ENCODE data around the gene VWF.

The VWF gene

DNA sequence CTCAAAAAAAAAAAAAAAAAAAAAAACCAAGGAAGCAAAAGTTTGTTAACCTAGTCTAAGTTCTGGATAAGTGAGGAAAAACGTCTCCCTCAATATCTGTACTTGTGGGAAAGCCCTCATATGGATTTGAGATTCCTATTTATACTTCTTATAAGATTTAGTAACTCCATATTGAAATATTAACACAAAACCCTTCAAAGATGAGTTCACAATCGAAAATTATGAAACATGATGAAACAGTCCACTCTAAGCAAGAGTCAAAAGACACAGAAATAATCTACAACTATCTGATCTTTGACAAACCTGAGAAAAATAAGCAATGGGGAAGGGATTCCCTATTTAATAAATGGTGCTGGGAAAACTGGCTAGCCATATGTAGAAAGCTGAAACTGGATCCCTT is 25.2 kb downstream of the VWF start:
- DNase-seq: no peak

DNA sequence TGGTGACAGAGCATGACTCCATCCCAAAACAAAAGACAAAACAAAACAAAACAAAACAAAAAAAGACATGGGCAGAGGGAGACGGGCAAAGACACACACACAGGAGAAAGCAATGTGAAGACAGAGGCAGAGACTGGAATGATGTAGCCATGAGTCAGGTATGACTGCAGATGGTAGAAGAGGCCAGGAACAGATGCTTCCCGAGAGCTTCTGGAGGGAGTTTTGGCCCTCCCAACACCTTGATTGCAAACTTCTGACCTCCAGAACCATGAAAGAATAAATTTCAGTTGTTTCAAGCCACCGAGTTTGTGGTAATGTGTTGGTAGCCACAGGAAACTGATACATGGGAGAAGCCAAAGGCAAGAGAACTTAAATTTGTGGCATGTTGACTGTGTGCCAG is 27.1 kb downstream of the VWF start:
- DNase-seq: no peak

DNA sequence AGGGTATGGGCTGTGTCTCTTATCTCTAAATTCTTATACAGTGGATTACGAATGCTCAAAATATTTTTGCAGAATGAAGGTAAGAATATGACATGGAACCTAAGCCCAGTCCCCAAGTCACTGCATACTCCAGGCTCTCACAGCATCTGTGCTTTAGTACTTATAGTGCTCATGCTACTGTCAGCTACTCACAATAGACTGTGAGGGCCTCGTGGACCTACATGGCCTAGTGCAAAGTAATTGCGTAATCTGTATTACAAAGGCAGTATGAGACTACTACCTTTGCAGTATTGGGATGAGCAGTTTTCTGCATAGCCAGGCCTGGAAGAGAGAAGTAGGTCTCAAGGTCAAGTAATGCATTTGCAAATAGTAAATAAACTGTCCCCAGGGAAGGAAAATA is 27.9 kb downstream of the VWF start:
- no peak for DNase-seq

GRCh38 chr12:6095269-6095668 is 29.2 kb downstream of the VWF start:
- no peak for DNase-seq

DNA sequence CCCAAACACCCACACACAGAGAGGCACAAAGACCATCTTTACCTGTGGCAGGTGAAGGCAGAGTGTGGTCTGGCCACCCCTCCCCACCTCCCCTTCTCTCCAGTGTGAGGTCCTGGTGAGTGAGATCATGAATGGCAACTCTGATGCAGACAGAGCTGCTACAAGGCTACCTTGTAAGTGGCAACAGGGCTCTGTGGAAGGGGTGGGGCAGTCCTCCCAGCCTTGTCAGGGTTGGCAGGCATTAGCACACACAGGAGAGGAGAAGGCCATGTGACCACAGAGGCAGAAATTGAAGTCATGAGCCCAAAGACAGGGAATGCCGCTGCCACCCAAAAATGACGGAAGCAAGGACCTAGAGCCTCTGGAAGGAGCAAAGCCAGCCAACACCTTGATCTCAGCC is 30.7 kb downstream of the VWF start:
- DNase-seq: no peak

GRCh38 chr12:6092784-6093722 is 31.4 kb downstream of the VWF start:
- DNase-seq: no peak

DNA sequence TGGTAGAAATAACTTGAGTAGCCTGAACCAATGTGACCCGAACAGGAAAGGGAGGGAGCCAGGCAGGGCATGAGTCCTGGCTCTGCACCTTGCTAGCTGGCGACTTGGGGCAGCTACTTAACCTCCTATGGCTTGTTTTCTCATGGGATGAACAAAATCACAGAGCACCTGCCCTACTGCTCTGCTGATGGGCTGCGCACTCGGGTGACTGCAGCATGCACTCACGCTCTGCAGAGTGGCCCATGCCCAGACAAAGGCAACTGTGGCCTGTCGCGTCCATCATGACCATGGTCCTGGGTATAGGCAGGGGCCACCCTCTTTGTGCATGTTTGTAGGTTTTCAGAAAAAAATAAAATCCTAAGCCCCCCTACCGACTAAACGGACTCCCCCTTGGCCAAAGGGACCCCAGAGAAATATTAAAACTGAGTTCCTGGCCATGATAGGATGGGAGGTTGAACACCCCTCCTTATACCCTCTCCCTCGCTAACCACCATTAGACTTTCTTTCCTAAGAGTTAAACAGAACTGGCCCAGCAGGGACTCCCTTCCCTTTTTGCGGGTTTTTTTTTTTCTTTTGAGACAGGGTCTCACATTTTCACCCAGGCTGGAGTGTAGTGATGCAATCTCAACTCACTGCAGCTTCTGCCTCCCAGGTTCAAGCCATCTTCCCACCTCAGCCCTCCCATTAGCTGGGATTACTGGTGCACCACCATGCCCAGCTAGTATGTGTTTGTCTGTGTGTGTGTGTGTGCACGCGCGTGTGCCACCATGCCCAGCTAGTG is 32.5 kb downstream of the VWF start:
- DNase-seq: no peak

DNA sequence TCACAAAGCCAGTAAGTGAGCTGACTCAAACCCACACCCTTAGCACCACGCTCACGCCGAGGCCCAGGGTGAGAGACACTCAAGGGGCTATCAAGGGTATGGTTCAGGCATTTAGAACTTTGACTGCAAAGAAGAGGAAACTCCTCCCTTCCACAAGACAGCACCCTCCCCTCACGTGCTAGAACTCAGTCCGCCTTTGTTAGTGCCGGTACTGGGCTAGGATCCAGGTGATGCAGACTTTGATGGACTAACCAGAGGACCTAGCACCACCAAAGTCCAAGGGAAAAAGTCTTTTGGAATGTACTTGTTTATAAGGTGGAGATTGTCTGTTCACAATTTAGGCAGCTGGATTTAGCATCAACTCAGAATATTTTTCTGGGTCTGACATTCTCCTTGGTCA is 33.7 kb downstream of the VWF start:
- DNase-seq: no peak

DNA sequence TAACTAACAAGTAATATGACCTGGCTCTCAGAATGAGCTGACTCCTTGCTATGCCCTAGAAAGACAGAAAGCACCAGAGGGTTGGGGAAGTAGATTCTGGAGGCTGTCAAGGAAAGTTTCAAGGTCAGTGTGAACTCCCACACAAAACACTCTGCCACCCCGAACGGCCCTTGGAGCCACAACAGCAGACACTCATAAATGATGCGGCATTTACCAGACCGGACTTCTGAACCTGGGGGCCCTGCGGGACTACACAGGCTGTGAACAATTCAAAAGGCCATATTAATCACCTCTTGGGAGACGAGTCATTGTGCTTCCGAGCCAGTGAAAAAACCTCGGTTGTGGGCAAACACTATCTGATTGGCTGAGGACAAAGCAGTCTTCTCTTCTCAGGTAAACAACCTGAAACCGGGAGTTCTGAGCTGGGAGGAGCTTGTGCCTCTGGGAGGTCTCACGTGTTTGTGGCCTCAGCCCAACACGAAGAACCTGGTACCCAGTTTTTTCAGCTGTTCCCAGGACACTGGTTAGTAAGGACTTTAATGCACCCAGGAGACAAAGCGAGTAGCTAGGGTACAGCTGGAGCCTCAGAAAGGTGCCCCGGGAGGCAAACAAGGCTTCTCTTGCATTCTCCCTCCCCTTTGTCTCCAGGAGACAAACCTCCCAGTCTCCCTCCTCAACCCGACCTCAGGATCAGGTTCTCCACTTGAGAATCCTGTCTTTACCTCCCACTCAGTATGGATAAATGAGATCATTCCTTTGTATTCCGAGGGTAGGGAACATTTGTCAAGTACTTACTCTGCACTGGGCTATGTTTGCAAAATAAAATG is 35.3 kb downstream of the VWF start:
- no peak for DNase-seq

DNA sequence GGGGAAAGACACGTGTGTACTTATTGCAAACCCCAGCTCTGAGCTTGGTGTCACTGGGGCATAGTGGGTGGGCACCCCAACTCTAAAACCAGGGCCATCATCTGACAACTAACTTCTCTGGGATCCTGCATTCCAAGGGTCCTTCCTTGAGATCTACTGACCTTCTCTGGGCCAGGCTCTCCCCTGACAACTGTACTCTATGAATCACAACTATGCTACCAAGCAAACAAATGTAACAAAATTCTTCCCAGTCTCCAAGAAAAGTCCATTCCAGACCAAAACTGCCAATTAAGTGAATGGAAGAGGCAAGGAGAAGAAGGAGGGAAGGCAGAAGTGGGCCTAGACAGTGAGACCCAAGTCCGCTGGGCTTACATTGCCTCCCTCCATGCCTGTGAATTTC is 38.2 kb downstream of the VWF start:
- no peak for DNase-seq

GRCh38 chr12:6085841-6086240 is 38.6 kb downstream of the VWF start:
- DNase-seq: no peak

GRCh38 chr12:6084969-6085450 is 39.5 kb downstream of the VWF start:
- no peak for DNase-seq

DNA sequence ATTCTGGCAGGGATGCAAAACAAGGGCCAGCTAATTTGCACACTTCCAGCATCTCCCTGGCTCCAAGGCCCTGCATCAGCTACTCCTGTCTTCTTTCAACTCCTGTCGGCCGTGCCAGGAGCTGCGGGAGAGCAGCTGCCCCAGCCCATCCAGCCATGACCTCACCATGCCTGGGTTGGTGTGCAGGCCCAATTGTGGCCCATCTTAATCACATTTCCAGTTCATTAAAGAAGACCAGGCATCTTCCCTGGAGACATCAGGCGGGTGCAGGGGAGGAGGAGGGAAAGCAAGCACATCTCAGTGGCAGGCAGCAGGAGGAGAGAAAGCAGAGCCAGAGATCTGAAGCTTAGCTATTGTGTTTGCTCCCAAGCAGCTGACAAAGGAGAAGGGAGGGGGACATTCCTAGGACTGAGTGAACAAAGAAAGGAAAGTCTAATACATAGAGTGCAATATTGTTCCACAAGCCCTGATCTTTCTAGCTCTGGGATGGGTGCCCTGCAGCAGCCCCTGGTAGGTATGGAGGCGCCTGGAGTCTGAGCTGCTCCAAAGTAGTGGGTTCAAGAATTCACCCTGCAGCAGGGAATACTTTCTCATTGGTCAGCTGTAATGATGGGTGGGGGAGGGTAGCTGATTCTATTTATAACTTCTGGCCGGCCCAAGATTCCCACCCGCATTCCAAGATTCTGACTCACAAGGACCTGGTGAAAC is 40.1 kb downstream of the VWF start:
- DNase-seq: no peak

GRCh38 chr12:6083601-6084000 is 40.9 kb downstream of the VWF start:
- no peak for DNase-seq

GRCh38 chr12:6082613-6083012 is 41.9 kb downstream of the VWF start:
- DNase-seq: no peak

DNA sequence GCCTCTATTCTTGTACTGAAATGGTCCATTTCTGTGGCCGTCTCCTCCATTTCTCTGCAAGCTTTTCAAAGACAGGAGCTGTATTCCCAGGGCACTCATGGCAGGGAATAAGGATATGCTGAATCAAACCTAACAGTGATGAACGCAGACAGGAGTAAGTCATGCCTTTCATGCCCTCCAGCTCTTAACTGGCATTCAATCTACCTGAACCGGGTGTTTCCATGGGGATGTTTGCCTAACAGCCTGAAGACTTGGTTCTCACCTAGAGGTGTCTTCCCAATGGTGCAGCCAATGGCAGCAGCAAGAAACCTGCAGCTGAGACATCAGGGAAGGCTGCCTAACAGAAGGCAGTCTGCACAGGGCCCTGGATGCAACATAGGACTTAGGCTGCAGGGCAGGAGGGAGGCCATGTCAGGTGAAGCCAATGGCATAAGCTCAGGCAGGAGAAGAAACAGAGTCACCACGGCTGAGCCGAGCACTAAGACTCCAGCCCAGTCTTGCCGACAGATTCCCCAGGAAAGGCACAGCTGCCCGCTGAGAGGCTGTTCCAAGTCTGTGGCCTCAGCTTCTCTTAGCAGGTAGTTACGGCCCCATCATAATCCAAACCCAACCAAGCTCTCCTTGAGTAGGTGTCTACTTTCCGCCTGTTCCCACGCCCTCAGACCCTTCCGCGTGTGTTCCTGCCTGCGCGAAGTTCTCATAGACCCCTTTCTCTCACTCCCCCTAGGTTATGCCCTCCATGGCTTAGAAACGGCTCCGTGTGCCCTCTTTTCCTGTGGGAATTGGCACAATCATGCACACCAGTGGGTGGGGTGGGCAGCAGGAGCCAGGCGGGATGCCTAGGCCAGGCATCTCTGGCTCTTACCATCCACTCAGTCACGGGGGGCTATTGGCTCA is 44.1 kb downstream of the VWF start:
- DNase-seq: no peak

- DNase-seq: no peak
Measured at GRCh38 chr12:6078398-6079096, 45.9 kb downstream of the VWF start.

DNA sequence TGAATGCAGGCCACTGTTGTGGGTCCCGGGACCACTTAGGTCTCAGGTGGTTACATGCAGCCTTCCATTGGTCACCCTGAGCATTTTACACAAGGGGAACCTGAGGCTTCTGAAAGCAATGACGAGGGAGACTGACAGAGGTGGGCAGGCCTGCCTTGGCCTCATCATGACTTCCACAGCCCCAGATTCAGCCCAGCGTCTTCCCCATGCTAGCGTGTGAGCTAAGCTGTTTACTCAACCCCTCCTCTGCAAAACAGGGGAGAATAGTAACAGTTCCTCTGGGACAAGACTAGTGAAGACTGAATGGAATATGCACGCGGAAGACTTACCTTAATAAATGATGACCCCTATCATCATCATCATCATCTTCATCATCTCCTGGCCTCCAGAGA is 46.8 kb downstream of the VWF start:
- DNase-seq: no peak

DNA sequence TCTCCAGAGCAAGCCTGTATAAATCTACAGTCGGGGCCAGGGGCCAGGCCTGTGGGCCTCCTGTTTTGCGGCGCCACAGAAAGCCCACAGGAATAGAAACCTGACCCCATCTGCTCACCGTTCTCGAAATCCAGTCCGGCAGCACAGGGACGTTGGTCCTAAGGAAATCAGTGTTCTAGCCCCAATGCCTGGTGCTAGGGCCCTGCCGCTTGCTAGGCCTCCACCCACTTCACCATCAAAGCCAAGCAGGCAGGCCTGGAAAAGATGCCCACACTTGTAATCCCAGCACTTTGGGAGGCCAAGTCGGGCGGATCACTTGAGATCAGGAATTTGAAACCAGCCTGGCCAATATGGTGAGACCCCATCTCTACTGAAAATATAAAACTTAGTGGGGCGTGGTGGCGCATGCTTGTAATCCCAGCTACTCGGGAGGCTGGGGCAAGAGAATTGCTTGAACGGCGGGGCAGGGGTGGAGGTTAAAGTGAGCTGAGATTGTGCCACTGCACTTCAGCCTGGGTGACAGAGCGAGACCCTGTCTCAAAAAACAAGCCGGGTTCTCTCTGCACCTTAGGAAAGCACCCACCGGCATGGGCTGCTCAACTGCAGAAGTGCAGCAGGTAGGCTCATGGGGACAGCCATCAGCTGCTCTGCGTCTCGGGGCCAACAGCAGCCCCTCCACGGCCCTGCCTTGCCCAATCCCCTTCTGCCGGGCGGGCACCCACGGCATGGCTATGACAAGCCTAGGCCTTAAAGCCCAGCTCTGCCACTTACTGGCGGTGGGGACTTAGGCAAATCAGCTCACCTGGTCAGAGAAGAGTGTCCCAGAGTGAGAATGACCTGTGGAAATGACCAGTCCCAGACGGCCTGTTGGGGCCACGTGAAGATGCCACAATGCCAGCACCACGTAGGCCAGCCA is 47.4 kb downstream of the VWF start:
- no peak for DNase-seq

DNA sequence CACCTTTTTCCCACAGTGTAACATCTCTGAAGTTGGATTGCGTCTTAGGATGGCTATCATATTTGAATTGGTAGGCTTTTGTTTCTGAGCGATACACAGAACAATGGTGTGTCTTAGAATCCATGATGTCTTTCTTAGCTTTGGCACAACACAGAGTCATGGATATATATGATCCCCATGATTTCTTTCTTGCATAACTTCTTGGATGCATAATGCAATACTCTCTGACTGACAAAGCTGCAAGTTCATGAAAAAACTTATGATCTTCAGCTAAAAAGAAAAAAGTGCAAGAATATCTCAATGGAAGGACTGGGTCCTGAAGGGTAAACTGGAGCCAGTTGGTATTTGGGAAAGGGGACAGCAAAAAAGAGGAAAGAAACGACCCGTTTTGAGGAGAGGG is 48.1 kb downstream of the VWF start:
- no peak for DNase-seq
